Rectal smooth muscle tissue (tissue), 1 donor: ENCODE data around the gene ACTA2.
"Not testable (repeated sequence)": the region's sequence is repeated elsewhere in the genome, so short reads cannot be mapped to it uniquely, and the experiment has no call there.

Source experiments
- H3K27ac ChIP-seq: one replicate; pipeline ENCODE4 v1.7.0; 2013; ENCODE audit warnings: low read depth, low read length, inconsistent platforms
- H3K27me3 ChIP-seq: one replicate; pipeline ENCODE4 v1.7.0; 2013; ENCODE audit warnings: low read length; ENCODE audit not compliant: control insufficient read depth, insufficient read depth
- H3K36me3 ChIP-seq: one replicate; pipeline ENCODE4 v1.7.0; 2013; ENCODE audit warnings: low read length; ENCODE audit not compliant: control insufficient read depth, insufficient read depth
- H3K4me1 ChIP-seq: one replicate; pipeline ENCODE4 v1.7.0; 2013; ENCODE audit warnings: low read length; ENCODE audit not compliant: control insufficient read depth, insufficient read depth
- H3K4me3 ChIP-seq: one replicate; pipeline ENCODE4 v1.7.0; 2013; ENCODE audit warnings: low read length
- H3K9ac ChIP-seq: one replicate; pipeline ENCODE4 v1.7.0; 2013; ENCODE audit warnings: low read length

Gene ACTA2

DNA sequence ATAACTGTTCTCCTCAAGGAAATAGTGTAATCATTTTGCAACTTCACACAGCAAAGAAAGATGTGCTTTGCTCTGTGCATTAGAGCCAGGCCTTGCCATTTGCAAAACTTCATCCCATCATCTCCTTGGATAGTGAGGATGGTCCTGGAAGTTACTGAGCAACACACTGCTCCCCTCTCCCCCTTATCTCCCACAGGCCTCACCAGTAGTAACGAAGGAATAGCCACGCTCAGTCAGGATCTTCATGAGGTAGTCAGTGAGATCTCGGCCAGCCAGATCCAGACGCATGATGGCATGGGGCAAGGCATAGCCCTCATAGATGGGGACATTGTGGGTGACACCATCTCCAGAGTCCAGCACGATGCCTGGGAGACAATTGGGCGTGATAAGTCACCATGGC lies 11.5 kb downstream of the ACTA2 start:
- Histone ChIP-seq H3K36me3 (peaks cover 55% of the 10 kb centered on the region), H3K4me1 (peaks cover 45% of the 10 kb centered on the region), H3K4me3 (no peak overlapping the region), H3K27me3 (no peaks in the 10 kb centered on the region), H3K9ac (no peak overlapping the region), H3K27ac (peak overlapping the region; percentile 75)

DNA sequence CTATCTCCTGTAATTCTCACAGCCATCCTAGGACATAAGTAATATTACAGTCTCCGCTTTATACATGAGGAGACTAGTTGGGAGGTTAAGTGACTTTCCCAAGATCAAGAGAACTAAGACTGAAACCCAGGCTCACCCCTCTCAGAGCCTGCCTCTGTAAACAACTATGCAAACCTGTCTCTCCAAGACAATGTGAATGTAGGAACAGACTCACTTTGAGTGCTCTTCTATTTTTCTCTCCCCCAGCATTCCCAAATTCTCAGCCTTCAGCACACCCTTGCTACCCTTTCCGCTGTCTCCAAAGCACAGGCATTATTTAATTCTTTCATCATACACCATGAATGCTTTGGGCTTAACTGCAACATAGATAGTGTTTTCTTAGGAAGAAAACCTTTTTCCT lies 13.6 kb downstream of the ACTA2 start:
- no peaks in the 10 kb centered on the region for H3K27me3 ChIP-seq
- peaks cover 28% of the 10 kb centered on the region for H3K4me1 ChIP-seq
- no peak overlapping the region for H3K9ac ChIP-seq
- peak overlapping the region; percentile 64 for H3K27ac ChIP-seq
- H3K36me3 ChIP-seq, result peaks cover 52% of the 10 kb centered on the region
- H3K4me3 ChIP-seq, result no peak overlapping the region

DNA sequence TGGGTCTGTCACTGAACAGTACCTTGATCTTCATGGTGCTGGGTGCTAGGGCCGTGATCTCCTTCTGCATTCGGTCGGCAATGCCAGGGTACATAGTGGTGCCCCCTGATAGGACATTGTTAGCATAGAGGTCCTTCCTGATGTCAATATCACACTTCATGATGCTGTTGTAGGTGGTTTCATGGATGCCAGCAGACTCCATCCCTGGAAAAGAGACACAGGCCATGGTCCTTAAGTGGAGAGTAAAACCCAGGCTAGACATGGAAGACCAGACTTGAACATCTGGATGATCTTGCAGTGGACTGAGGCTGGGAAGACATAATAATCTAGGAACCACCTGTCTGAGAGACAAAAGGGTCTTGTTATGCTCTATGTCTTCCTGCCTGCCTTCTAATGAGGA lies 14.5 kb downstream of the ACTA2 start:
- Histone ChIP-seq H3K4me3 (no peak overlapping the region), H3K27me3 (no peaks in the 10 kb centered on the region), H3K27ac (peak overlapping the region; percentile 64), H3K9ac (no peak overlapping the region), H3K36me3 (peaks cover 44% of the 10 kb centered on the region), H3K4me1 (peaks cover 20% of the 10 kb centered on the region)

DNA sequence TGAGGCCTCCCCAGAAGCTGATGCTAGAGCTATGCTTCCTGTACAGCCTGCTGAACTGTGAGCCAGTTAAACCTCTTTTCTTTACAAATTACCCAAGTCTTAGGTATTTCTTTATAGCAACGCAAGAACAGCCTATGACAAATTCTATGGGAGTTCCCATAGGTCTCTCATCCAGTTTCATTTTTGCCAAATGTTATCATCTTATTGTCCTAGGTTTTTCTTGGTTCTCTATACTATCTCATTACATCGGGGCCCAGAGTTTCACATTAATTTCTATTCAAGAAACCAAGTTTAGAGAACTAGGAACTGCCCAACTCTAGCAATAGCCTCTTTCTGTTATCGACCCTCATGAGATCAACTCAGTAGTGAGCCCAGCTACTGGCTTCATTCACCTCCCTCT lies 15.9 kb downstream of the ACTA2 start:
- Histone ChIP-seq H3K27me3 (no peaks in the 10 kb centered on the region), H3K9ac (no peak overlapping the region), H3K27ac (peak overlapping the region; percentile 64), H3K4me1 (peaks cover 13% of the 10 kb centered on the region), H3K36me3 (peaks cover 34% of the 10 kb centered on the region), H3K4me3 (no peak overlapping the region)

DNA sequence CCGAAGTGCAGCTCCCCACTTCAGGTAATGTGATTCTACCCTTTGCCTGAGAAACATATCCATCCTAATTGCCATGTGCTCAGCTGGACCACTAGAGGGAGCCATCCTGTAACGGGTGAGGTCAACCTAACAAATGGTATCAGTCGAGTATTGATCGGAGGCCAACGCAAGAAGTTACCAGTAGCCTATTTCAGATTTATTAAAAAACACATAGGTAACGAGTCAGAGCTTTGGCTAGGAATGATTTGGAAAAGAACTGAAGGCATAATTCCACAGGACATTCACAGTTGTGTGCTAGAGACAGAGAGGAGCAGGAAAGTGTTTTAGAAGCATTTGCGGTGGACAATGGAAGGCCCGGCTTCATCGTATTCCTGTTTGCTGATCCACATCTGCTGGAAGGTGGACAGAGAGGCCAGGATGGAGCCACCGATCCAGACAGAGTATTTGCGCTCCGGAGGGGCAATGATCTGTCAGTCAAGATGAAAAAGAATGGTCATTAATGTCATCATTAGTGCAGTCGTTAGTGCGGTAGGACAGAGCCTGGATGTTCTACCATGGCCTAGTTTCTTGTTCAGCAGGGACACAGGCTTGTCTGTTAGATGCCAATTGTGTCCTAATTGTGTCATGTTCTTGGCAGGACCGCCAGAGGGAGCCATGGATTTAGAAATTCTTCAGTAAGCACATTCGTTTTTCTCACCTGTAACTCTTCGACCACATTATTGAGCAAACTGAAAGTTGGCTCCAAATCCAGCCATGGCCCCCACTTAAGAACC lies 17.5 kb downstream of the ACTA2 start:
- no peaks in the 10 kb centered on the region for H3K27me3 ChIP-seq
- H3K27ac ChIP-seq, result peak overlapping the region; percentile 75
- peaks cover 20% of the 10 kb centered on the region for H3K36me3 ChIP-seq
- H3K4me1 ChIP-seq, result peaks cover 10% of the 10 kb centered on the region
- H3K4me3 ChIP-seq, result no peak overlapping the region
- no peak overlapping the region for H3K9ac ChIP-seq

DNA sequence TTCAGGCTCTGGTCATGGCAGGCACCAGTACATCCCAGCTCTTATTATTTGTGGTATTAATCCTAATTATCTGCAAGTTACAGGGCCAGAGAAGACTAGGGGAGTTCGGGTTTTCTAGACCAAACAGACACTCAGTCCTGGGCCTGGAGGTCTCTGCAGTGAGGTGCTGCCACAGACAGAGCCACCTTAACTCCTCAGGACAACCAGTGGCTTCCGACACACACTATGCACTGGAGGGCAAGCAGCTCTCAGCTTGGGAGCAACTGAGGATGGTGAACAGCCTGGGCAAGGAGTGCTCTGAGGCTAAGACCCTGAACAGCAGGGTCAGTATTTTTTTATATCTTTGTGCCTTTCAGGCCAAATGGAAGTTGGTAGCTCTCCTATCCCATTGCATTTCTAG lies 19.0 kb downstream of the ACTA2 start:
- Histone ChIP-seq H3K4me1 (peaks cover 10% of the 10 kb centered on the region), H3K4me3 (no peak overlapping the region), H3K27me3 (no peaks in the 10 kb centered on the region), H3K9ac (no peak overlapping the region), H3K36me3 (peaks cover 10% of the 10 kb centered on the region), H3K27ac (peak overlapping the region; percentile 0)

DNA sequence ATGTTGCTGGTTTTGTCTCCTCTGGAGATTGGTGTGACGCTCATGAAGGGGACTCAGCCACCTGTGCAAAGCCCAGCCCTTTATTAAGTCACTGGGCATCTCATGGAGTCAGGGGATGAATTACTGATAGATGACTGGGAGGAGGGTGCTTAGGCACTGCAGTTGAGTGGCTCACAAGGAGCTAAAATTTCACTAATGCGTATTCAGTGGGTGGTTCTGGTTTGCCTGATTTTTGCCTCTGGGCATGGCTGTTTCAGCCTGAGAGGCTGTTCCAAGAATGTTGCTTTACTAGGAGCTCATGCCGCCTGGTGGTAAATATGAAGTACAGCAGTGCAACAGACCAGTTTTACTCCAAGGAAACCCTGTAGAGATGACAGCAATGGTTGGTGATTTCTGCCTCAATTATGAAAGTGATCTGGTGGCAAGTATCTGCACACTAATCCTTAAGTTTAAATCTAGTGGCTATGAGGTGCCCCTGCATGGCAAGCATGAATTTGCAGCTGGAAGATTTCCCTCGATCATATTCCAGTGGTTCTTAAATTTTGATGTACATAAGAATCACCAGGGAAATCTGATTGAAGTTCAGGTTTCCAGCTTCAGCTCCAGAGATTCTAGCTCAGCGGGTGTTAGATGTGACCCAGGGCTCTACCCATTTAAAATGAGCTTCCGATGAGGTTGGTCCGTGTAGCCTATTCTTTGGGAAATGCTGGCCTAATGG lies 19.9 kb downstream of the ACTA2 start:
- no peak overlapping the region for H3K4me3 ChIP-seq
- H3K9ac ChIP-seq, result no peak overlapping the region
- H3K36me3 ChIP-seq, result peaks cover 7% of the 10 kb centered on the region
- peaks cover 10% of the 10 kb centered on the region for H3K4me1 ChIP-seq
- peak overlapping the region; percentile 29 for H3K27ac ChIP-seq
- no peaks in the 10 kb centered on the region for H3K27me3 ChIP-seq

DNA sequence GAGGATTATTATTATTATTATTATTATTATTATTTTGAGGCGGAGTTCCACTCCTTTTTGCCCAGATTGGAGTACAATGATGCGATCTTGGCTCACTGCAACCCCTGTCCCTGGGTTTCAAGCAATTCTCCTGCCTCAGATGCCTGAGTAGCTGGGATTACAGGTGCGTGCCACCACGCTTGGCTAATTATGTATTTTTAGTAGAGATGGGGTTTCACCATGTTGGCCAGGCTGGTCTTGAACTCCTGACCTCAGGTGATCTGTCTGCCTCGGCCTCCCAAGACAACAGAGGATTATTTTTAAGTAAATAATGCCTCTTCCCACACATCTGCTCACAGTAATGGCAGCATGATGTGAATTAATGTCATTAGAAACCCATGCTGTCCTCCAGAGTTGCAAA lies 20.5 kb downstream of the ACTA2 start:
- not testable (repeated sequence) for H3K36me3 ChIP-seq, H3K4me3 ChIP-seq, H3K9ac ChIP-seq, H3K27me3 ChIP-seq
- Histone ChIP-seq H3K27ac (peak overlapping the region; percentile 29), H3K4me1 (peaks cover 13% of the 10 kb centered on the region)

DNA sequence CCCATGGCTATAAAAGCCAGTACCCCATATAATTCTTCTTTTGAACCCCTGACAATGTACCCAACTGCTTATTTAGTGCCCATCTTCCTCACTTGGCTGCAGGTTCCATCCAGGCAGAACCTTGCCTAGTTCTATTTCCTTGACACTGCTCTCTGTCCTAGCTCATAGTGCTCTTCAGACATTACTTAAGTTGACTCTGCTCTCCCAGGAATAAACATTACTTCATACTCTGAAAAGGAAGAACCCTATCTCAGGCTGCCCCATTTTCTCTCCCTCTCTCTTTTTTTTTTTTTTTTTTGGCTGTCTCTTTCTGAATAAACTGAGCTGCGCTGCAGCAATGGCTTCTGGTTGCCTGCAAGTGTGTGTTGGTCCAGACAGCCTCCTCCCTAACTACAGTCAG lies 21.0 kb downstream of the ACTA2 start:
- Histone ChIP-seq H3K9ac (no peak overlapping the region), H3K27me3 (no peaks in the 10 kb centered on the region), H3K4me1 (peaks cover 13% of the 10 kb centered on the region), H3K36me3 (no peaks in the 10 kb centered on the region), H3K27ac (peak overlapping the region; percentile 33), H3K4me3 (no peak overlapping the region)

DNA sequence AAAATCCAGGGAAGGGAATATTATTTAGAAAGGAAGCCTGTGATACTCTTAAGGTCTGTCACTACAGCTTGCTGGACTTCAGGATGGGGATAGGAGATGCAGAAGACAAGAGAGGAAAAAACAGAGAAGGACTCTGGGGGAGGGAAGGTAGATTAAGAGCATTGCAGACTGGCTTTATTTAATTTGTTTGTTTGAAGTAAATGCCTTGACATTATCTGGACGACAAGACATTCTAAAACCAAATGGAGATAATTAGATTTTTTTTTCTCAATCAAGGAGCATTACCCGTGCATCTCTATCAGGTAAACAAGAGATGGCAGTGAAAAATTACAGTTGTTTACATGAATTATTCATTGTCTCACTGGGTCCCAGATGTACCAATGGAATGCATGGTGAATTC lies 24.3 kb downstream of the ACTA2 start:
- peaks cover 13% of the 10 kb centered on the region for H3K4me1 ChIP-seq
- no peaks in the 10 kb centered on the region for H3K36me3 ChIP-seq
- no peak overlapping the region for H3K27ac ChIP-seq
- no peak overlapping the region for H3K4me3 ChIP-seq
- no peak overlapping the region for H3K9ac ChIP-seq
- H3K27me3 ChIP-seq, result no peaks in the 10 kb centered on the region

DNA sequence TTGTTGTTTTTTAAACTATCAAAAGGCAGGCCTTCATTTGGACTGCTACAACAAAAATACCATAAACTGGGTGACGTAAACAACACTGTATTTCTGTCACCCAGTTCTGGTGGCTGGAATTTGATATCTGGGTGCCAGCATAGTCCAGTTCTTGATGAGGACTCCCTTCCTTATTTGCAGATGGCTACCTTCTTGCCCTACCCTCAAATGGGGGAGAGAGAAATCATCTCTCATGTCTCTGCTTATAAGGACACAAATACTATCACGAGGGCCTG lies 25.2 kb downstream of the ACTA2 start:
- Histone ChIP-seq H3K27ac (peak overlapping the region; percentile 44), H3K4me1 (peaks cover 8% of the 10 kb centered on the region), H3K27me3 (no peaks in the 10 kb centered on the region), H3K9ac (no peak overlapping the region), H3K36me3 (no peaks in the 10 kb centered on the region), H3K4me3 (no peak overlapping the region)

DNA sequence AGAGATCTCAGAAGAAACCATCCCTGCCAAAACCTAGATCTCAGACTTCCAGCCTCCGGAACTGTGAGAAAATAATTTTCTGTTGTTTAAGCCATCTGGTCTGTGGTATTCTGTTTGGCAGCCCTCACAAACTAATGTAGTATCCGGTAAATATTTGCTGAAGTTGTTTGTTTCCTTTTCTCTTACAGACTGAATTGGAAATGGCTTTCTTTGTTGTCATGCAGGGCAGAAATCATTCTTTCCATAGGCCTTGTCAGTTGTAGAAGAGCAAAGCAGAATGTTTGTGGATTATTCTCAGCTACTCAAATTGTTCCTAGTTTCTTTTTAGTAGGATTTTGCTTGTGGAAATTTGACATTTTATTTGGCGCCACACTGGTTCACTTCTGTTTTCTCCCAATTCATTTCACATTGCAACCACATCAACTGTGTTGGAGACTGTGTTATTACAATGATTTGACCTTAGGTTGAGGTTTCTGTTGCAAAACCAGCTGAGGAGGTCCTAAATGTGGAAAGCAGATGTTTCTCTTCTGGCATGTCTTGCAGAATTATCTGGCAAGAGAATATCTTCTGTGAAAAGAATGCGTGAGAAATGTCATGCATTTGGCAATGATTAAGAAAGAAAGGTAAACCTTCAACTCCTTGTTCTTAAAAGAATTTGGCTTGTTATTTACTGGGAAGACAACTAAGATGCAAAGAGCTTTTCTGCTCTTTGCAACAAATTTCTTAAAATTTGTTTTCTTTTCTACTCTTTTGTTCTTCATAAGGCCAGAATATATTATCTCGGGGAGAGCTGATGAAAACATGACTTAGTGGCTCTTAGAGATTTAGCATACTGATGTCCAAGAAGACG lies 25.8 kb downstream of the ACTA2 start:
- H3K27me3 ChIP-seq, result no peaks in the 10 kb centered on the region
- H3K27ac ChIP-seq, result peak overlapping the region; percentile 42
- no peak overlapping the region for H3K4me3 ChIP-seq
- H3K4me1 ChIP-seq, result peaks cover 6% of the 10 kb centered on the region
- H3K36me3 ChIP-seq, result no peaks in the 10 kb centered on the region
- H3K9ac ChIP-seq, result no peak overlapping the region
